Lung microvascular endothelial cell (primary cell): ENCODE measurements around the gene GBA2. TPM values are rescaled to one million over a fixed set of nuclear protein-coding genes. Genes with fewer than 3 reads are reported as not detected.

ENCODE experiments used
- DNase-seq, 2 donors: peaks; one replicate each; pipeline versions ENCODE4 v3.0.0 to v3.0.0-alpha.2; 2010; ENCODE audit warnings: low read depth in 2 of 2
- total RNA-seq: library from RNA; depleted of rRNA; stranded (reverse); fragments of >200 nt; gene quantifications from 2 replicates; pipeline ENCODE4 v1.2.1, GENCODE V29; 2014

The GBA2 gene
- total RNA-seq = 42.5 and 54.0 TPM in 2 replicates

DNA sequence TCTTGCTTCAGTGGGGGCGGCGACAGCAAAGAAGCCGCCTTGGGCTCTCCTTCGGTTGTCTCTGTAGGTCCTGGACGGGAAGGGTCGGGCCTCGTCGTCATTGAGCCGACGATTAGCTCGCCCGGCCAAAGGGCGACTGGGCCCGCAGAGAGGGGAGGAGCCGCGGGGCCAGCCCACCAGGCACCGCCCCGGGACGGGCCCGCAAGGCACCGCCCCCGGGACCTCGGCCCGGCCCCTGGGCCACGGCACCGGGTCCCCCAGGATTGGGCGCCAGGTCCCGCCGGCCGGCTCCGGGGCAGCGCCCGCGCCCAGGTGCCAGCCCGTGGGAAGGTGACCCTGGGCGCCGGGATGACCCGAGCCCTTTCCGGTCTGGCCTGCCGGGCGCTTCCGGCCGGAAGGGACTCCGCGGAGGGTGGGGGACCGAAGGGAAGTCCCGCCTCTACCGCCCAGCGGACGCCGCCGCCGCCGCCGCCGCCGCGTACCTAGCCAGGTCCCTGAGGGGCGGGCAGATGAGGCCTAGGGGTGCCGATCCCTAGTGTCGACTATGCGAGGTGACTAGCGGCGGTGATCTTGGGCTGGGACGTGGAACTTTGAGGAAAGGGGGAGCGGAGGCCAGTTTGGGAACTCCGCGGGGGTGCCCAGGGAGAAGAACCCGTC, at the start of gene GBA2, which contains the start of gene RGP1:
GBA2 (minus strand) TSS at position 371 of the 657 bp plus-strand sequence. CDS start 524 bp downstream, outside the sequence.
RGP1 (plus strand) TSS at position 430 of the 657 bp plus-strand sequence. CDS start 469 bp downstream, outside the sequence.
- peak; percentile 81 to 91 for DNase-seq

DNA sequence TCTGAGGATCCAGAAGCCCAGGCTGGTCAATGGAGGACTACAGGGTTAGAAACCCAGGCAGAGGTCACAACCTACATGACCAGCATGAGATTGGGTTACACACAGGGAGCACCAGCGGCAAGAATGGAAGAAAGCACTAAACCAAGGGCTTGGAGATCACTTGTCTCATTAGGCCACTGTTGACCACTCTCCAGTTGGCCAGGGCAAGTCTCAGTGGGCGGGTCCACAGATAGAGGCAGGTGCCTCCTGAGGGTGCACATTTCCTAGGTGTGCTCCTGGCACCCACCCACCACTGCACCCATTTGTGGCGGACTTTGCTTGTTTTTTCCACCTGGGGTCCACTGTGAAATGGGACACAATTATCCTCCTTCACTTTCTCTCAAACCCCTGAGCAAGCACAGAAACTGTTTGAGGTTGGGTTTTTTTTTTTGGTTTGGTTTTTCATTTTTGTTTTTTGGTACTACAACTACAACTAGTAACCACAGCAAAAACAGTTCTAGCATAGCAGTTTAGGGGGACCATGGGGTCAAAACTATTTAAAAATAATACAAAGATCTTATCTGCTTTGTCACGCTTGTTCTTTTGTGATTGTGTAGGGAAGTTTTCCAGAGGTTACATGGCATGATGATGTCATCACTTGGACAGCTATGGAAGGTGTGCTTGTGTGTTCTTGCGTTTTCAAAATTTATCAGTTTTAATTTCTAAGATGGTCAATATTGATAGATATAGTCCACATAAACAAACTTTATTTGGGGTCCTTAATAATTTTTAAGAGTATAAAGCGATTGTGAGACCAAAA, 48.5 kb upstream of the GBA2 start:
- DNase-seq = peak; percentile 36 to 48

DNA sequence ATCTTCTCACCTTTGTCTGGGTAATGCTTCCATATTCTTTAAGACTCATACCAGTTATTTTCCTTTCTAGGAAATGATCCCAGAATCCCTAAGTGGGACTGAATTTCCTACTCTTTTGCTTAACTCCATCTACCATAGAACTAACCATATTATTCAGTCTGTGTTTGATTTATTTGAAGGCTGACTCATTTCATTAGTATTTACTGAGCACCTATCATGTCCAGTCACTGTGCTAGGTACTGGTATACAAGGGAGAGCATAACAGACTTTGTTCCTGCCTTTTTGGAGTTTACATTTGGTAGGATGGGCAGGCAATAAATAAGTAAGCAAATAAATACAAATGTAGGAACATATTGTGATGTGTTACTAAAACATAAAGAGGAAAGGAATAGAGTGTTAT, 46.7 kb upstream of the GBA2 start:
- no peak for DNase-seq

DNA sequence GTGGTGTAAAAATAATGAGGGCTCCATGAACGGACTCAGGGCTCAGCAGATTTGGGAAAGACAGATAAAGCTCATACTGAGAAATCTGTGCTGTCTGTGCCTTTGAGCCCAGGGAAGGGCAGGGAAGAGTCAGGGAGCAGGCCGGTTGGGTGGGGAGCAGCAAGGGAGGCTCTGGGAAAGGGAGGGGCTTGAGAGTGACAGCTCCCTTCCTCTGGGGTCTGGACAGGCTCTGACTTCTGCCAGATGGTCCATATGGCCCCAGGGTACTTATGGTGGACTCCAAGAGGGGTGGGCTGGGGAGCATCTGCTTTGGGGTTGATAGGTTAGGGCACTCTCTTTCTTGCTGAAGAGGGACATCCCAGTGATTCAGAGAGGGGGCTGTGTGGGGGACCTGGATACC, 44.4 kb upstream of the GBA2 start:
- DNase-seq = no peak

DNA sequence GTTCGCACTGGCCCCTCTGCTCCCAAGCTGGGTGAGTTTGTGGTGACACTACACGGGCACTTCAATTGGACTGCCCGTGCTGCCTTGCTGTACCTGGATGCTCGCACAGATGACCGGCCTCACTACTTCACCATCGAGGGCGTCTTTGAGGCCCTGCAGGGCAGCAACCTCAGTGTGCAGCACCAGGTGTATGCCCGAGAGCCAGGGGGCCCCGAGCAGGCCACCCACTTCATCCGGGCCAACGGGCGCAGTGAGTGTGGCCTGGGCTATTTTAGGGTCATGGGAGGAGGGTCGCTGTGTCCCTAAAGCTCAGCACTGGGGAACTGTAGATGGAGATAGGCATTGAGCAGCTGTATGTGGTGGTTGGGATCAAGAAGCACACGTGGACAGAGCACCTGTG, 43.8 kb upstream of the GBA2 start:
- no peak for DNase-seq

DNA sequence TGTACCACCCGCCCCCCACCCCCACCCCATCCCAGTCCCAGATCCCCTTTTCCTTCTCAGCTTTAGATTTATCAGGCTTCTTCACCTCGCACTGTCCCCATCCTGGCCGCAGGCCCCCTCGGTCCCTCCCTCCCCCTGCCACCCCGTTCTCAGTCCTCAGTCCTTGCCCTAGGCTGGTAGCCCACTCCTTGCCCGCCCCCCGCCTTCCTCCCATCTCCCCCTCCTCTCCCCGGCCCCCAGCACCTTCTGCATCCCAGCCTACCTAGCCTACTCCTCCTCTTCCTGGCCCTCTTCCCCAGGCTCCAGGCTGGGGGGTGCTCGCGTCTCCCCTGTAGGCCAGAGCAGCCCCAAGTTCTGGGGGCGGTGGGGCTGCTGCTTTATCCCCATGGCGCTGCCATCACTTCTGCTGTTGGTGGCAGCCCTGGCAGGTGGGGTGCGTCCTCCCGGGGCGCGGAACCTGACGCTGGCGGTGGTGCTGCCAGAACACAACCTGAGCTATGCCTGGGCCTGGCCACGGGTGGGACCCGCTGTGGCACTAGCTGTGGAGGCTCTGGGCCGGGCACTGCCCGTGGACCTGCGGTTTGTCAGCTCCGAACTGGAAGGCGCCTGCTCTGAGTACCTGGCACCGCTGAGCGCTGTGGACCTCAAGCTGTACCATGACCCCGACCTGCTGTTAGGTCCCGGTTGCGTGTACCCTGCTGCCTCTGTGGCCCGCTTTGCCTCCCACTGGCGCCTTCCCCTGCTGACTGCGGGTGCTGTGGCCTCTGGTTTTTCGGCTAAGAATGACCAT, 43.2 kb upstream of the GBA2 start:
- no peak for DNase-seq

DNA sequence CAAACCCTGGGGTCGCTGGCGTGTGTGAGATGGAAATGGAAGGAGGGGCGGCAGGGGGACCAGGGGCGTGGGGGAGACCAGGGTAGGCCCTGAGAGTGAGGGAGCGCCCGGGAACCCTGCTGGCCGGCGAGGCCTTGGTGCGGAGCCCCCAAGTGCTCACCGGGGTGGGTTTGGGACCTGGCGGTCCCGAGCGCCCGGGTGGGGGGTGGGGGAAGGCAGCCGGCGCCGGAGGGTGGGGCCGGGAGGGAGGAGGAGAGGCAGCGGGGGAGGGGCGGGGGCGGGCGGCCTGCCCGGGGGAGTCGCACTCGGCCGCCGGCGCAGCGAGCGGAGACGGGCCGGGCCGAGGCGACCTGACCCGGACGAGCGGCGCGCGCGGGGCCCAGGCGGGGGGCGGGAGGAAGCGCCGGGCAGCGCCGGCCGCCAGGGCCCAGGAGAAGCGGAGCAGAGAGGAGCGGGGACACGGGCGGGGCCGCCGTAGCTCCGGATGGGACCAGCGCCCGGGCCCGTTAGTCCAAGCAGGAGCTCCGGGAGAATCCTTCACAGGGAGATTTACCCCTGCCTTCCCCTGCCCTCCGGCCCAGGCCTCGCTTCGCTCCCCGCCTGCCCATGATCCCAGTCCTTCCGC, 42.4 kb upstream of the GBA2 start, which contains the start of gene NPR2:
NPR2 (plus strand) TSS at position 295 of the 625 bp plus-strand sequence. CDS start 818 bp downstream, outside the sequence.
- peak; percentile 37 to 39 for DNase-seq

DNA sequence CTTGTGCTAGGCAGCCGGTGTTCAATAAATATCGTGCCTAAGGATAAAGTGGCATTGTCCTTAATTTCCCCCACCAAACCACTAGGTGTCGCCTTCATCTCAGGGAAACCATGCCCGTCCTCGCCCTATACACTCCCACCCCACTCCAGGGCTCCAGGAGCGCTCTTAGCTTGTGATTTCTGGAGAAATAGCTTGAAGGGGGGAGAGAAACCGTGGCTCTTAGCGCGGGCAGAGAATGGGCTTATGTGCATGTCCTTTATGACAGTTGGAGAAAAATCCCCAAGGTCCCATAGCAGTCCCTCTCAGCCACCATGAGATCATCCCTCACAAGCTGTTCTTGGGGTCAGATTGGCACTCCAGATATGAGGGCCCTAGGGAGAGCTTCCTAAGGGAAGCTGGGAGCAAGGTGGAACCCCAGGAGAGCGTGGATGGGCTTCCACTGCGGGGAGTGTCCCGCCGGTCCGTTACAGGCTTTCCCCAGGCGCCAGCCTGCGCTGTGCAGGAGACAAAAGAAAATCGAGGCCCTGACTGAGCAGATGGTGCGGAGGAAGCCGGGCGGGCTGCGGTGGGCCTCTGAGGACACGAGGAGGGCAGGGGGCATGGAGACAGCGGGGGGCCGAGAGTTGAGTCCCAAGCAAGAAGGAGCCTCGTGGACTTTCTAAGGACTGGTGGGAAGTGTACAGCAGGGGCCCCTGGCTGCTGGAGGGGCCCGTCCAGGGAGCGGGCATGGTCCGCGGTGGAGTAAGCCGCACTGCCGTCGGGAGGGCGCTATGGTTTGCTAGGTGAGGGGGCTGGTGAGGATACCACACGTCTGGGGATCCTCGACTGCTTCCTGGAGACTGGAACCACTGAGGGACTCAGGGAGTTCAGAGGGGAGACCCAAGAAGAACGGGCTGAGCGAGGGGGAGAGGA, 41.6 kb upstream of the GBA2 start:
- DNase-seq = peak; percentile 86 to 88

DNA sequence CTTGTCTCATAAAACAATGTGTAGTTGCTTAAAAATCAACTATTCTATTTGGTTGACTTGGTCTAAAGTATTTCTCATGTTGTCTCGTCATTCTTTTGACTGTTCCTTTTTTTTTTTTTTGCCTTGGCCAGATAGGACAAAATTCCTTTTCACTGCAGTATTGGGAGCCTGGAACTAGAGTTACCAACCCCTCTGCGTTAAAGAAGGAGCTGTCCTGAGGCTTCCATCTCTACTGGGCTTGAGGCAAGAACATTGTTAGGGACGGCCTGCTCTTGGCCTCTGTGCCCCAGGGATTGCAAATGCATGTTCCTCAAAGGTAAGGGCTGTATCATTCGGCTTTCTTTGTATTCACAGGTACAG, 41.0 kb upstream of the GBA2 start:
- no peak for DNase-seq

DNA sequence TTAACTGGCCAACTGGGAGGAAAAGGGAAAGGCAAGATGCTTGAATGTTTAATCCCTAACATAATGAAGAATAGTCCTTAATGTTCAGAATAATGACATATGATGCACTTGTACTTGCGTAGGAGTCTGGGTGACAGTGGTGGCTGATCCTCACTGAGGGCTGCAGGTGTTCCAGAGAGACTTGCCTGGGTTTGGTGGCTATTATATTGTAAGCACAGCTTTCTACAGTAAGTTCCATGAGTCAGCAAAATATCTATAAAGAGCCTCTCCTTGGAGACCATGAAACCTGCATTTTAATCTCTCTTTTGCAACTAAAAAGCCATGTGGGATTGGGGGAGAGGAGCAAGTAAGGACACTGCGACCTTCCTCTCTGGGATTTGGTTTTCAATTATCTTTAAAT, 40.5 kb upstream of the GBA2 start:
- no peak for DNase-seq

DNA sequence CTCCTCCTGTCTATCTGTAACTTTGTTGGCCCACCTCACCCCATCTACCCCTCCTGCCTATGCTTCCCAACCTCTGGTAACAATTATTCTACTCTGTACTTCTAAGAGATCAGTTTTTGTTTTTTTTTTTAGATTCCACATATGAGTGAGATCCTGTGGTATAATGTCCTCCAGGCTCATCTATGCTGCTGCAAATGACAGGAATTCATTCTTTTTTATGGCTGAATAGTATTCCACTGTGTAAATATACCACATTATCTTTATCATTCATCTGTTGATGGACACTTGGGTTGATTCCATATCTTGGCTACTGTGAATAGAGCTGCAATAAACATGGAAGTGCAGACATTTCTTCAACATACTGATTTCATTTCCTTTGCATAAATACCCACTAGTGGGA, 34.4 kb upstream of the GBA2 start:
- no peak for DNase-seq

DNA sequence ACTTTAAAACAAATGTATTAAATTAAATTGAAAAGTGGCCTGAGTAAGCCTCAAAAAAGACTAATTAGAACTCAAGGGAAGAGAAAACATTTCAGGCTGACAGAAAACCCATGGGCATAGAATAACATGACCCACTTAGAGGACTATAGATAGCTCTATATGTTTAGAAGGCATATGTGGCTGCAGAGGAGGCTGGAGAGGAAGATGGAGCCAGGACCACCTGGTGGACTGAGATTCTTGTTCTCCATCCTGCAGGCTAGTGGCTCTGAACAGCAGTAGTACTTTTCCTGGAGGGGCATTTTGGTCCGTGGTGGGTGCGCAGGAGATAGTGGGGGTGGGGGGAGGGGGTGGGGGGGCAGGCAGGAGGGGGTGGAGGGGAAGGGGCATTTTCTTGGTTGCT, 32.0 kb upstream of the GBA2 start:
- no peak for DNase-seq

DNA sequence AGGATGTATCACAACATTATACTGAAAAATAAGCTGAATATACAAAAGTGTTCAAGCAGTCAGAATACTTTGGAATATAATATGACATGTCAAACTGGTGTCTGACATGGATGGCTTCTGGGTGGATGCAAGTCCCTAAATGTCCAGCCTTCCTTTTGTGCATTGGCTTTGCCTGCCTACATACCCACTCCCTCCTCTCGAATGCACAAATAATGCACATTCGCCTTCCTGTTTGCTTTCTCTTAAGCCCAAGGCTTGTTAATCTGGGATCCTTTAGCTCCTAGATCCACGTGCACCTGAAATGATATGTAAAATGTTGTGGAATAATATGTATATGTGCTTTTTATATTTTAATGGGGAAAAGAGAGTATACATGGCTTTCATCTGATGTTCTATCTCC, 29.5 kb upstream of the GBA2 start:
- no peak for DNase-seq

DNA sequence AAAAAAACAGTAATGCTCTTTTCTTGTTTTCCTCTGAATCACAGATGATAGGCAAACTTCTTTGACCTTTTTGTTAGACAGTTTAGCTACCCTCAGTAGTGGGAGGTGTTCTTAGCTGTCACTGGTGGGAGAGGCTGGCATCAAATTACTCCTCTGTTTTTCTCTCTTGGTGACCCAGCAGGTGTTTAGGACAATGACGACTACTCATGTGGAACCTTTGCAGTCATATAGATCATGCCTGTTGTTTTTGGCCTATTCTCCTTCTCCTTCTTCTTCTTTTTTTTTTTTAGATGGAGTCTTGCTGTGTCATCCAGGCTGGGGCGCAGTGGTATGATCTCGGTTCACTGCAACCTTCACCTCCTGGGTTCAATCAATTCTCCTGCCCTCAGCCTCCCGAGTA, 27.0 kb upstream of the GBA2 start:
- no peak for DNase-seq

DNA sequence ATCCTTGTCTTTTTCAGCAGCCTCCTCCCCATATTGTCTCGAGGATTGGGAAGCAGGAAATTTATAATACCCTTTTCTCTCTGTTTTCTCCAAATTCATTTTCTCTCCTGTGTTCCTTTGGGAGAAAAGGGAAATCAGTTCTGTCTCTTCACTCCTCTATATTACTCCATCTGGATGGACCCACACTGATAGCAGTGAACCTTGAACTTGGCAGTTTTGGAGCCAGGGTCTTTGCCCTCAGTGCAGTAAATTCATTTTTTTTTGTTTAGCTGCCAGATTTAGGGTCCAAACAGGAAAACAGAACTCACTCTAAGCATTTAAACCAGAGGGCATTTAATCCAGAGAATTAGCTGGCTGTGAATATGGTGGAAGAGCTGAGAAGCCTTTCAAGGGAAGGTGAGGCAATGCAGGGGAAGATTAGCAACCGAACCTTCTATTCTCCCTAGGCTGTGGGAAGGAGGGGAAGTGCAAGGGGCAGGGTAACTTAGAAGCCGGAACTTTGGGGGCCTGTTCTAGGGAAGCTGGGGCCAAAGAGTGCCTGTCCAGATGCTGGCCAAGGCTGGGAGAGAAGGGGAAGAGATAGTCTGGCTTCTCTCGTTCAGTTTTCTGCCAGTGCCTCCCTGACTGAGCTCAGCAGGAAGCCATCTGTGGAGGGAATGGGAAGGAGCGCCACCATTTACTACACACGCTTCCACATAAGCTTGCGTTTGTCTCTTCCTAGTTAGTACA, 26.0 kb upstream of the GBA2 start:
- DNase-seq = peak in 1 of 2 donors; percentile 60

DNA sequence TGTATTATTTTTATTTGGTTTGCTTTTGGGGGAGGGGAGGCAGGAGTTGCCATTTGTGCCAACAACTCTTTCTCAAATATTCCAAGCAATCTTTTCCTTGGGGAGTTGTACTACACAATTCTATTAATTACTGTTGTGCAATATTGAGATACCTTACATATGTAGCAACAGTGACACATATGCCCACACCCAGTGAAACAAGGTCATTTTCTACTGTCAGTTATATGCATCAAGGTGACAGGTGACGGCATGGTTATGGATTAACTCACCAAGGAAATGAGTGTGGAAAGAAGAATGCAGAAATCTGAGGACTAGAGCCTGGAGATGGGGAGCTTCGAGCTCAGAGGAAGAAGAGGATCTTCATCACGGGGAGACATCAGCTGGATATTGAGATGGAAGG, 22.9 kb upstream of the GBA2 start:
- no peak for DNase-seq

DNA sequence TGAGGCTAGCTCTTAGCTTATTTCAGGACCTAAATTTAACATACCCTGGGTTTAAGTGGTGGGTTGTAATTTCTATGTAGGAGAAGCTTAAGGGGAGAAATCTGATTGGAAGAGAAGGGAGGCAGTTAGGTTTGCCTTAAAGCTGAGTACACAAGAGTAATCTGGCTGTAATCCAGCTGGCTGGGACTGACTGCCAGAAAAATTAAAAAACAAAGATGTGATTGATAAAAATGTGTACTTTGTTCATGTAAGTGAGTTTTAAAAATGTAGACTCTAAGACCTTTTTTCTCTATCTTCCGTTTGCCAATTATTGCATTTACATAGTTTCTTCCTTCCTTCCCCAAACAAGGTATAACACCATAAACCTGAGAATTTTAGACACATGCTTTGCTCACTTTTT, 22.5 kb upstream of the GBA2 start:
- peak; percentile 72 to 73 for DNase-seq

DNA sequence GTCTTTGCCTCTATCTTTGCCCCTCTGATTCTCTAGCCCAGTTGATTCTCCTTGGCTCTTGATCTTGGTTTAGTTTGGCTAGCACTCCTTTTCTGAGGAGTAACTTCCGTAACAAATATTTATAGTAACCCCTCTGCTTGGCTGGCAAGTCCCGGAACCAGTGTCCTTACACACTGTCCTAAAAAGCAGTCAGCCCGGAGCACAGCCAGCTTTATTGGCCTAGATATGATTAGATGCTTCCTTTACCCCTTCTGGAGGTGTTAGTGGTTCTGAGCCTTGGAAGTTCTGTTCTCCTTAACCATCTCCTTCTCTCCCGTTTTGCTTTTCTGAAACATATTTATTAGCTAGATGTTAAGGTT, 22.0 kb upstream of the GBA2 start:
- DNase-seq = no peak

DNA sequence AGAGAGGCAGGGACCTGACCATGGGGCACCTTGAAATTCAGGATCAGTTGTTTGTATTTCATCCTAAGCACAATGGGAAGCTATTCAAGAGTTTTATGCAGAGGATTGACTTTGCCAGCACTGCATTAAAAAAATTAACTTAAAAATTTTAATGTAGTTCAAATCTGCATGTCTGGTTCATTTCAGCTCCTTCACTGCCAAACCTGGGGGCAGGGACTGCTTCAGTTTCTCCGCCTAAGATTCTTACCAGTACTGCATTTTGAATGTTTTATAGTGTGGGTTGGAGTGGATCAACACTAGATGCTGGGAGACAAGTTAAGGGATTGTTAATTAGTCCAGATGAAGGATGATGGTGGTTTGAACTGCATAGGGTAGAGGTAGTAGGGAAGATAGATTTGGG, 20.7 kb upstream of the GBA2 start:
- no peak for DNase-seq

DNA sequence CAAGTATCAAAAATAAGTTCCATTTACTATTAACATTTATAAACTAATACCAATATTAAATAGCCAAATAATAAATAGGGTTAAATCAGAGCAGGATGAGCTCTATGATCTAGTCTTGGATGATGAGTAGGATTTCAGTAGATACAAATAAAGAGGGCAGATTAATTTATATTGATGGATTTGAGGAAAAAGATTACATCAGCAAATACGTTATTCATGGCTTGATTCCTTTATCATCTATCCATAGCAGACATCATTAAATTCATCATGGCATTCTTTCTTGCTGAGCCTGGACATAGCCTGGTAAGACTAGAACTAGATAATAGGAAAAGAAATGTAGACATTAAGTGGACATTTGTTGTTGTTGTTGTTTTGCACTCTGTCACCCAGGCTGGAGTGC, 18.4 kb upstream of the GBA2 start:
- no peak for DNase-seq
